PC-3 (cell line): ENCODE data around the gene CCDC154.

ENCODE experiments used
- CTCF ChIP-seq: fragments of 300-600 bp; sonication (generic); conservative IDR thresholded peaks from 2 replicates; pipeline ENCODE4 v1.5.1; 2017; ENCODE audit warnings: antibody characterized with exemption, low read depth, mild to moderate bottlenecking, low read length
- EZH2 ChIP-seq: fragments of 300-600 bp; sonication (generic); IDR thresholded peaks from one replicate; pipeline ENCODE4 v1.6.1; 2017; ENCODE audit warnings: antibody characterized with exemption, mild to moderate bottlenecking, low read length; ENCODE audit not compliant: unreplicated experiment
- EZH2phosphoT487 ChIP-seq: fragments of 300-600 bp; sonication (generic); IDR thresholded peaks from 2 replicates; pipeline ENCODE4 v1.6.1; 2018; ENCODE audit warnings: mild to moderate bottlenecking, antibody characterized with exemption, low read length, borderline replicate concordance

GRCh38 chr16:1438229-1439057 lies 5.9 kb downstream of the CCDC154 start:
- no peak for TF ChIP-seq CTCF
- TF ChIP-seq EZH2: no peak
- no peak for TF ChIP-seq EZH2phosphoT487
